Activated naive CD8-positive, alpha-beta T cell treated with anti-CD3 and anti-CD28 coated beads, Interleukin-2, amount 50 U/mL, for 24 hours (primary cell): ENCODE measurements around the gene GALNT2.

Source experiments
- ATAC-seq: fragments of 150-1000 bp; cut with Tn5 transposase; one replicate; pipeline ENCODE4 v1.10.0; 2021
- DNase-seq: peaks from one replicate; pipeline ENCODE4 v3.0.0; 2021
- H3K27ac Mint-ChIP-seq: one replicate; pipeline ENCODE4 v1.8.0; 2021; ENCODE audit warnings: mild to moderate bottlenecking, mixed read lengths
- H3K27me3 Mint-ChIP-seq: one replicate; pipeline ENCODE4 v1.8.0; 2021; ENCODE audit warnings: mixed read lengths
- H3K36me3 Mint-ChIP-seq: one replicate; pipeline ENCODE4 v1.8.0; 2021; ENCODE audit warnings: low read depth, mixed read lengths
- H3K4me1 Mint-ChIP-seq: one replicate; pipeline ENCODE4 v1.8.0; 2021; ENCODE audit warnings: mixed read lengths
- H3K4me3 Mint-ChIP-seq: one replicate; pipeline ENCODE4 v1.8.0; 2021; ENCODE audit warnings: mild to moderate bottlenecking, moderate library complexity, mixed read lengths
- H3K9me3 Mint-ChIP-seq: one replicate; pipeline ENCODE4 v1.8.0; 2021; ENCODE audit warnings: mixed read lengths

GALNT2 gene

DNA sequence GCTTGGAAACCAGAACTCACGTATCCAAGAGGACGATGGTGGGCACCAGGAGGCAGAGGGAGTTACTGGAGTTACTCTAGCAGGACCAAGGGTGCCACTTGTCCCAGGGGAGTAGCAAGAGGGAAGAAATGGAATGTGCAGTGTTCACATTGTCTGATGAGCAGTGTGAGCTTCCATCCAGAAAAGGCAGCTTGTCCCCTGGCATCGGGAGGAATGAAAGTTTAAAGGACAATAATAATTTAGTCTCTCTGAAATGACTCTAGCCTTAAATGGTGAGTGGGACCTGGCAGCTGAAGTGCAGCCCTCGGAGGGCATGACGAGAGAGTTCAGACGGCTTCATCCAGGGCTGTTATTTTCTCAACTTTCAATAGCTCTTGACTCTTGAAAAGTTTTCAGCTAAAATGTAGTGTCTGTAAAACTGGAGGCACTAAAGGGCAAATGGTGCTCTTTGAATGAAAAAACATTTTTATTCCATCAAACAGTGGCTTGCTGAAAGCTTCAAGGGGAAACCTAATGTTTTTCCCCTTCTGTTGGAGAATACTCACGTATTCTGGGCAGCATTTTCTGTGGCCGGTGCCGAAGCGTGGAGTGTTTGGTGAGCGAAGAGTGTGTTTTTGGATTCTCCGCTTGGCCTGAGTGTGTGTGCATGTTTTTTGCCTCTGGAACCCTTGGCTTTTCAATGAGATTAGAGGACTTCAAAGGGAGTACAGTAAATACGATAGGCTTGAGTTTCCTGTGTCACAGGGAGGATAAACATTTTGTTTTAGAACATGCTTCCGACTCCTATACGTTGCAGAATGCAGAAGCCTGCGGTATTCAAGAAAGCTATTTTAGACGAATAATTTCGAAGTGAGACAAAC, 157.3 kb downstream of the GALNT2 start:
- H3K36me3 Mint-ChIP-seq, result peaks cover 14% of the 10 kb centered on the region
- no peaks in the 10 kb centered on the region for H3K9me3 Mint-ChIP-seq
- no peak overlapping the region for H3K4me3 Mint-ChIP-seq
- no peaks in the 10 kb centered on the region for H3K27me3 Mint-ChIP-seq
- H3K4me1 Mint-ChIP-seq, result peaks cover 14% of the 10 kb centered on the region
- no peak overlapping the region for H3K27ac Mint-ChIP-seq
- DNase-seq (no peak), ATAC-seq (no peak)

DNA sequence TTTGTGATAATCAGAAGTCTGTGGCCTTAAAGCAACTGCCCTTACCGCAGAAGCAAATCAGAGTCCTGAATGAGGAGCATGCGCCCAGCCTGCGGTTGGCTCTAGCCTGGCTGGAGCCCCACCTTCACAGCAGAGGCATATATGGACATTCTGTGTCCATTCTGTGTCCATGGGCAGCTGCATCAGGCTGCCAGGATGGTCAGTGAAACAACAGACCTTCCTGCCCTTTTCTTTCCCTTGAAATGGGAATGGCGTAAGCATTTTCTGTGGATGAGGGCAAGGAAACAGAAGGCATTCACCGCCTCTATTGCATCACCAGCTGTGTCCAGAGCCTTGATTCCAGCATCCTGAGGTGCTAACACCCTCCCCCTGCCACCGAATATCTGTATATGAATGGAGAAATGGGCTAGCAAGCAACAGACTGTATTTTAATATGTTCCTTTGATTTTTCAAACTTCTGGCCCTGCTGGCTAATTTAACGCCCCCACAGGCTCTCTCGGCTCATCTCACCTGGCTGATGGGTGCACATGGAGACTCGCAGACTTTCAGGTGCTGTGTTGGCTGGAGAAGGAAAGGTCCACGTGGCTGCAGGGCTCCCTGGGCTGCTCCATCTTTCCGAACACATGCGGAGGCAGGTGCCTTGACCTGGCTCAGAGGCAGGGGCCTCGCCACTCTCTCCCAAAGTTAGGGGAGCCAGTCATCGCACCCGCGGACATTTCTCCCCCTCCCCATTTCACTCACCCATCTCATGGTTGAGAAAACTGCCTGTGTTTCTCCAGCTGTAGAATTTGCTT, 159.2 kb downstream of the GALNT2 start:
- Mint-ChIP-seq H3K4me3 (no peak overlapping the region), H3K27me3 (no peaks in the 10 kb centered on the region), H3K9me3 (no peaks in the 10 kb centered on the region), H3K27ac (no peak overlapping the region), H3K4me1 (peaks cover 18% of the 10 kb centered on the region), H3K36me3 (peaks cover 15% of the 10 kb centered on the region)
- ATAC-seq, result no peak
- no peak for DNase-seq

DNA sequence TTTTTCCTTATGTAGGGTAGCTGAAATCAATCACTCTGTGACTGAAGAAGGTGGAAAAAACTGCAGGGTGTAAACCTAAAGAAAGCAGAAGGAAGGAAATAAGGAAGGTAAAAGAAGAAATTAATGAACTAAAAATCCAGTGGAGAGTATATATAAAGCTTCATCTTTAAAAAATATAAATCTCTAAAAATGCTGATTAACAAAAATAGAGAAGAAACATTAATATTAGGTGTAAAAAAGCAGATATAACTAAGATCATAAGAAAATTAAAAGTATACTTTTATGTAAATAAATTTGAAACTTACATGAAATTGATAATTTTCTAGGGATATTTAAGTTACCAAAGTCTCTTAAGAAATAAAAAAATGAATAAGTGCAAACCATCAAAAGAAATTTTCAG, 159.8 kb downstream of the GALNT2 start:
- Mint-ChIP-seq H3K4me1 (peaks cover 21% of the 10 kb centered on the region), H3K4me3 (no peak overlapping the region)
- ATAC-seq, result no peak

DNA sequence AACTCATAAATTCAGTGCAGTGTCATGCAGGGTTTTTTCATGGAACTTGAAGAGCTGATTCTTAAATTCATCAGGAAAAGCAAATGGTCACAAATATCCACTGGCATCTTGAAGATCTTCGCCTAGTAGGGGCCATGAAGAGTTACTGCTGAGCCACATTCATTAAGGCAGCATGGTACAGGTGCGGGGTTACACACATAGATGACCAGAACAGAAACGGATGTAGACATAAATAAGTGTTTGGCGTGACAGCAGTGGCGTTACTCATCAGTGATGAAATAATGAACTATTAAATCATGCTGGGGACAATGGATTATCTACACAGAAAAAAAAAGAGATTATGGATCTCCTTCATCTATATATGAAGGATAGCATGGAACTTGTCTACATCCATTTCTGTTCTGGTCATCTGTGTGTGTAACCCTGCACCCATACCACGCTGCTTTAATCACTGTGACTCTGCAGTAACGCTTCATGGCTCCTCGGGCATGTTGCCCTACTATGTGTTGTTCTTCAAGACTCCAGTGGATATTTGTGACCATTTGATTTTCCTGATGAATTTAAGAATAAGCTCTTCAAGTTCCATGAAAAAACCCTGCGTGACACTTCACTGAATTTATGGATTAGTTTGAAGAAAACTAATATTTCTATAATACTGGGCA, 161.3 kb downstream of the GALNT2 start:
- no peak overlapping the region for H3K4me3 Mint-ChIP-seq
- ATAC-seq, result no peak
- H3K27me3 Mint-ChIP-seq, result no peaks in the 10 kb centered on the region
- no peaks in the 10 kb centered on the region for H3K9me3 Mint-ChIP-seq
- H3K36me3 Mint-ChIP-seq, result peaks cover 13% of the 10 kb centered on the region
- no peak overlapping the region for H3K27ac Mint-ChIP-seq
- peaks cover 22% of the 10 kb centered on the region for H3K4me1 Mint-ChIP-seq
- DNase-seq, result no peak

More for the DNA sequence above, 159.8 kb downstream of the GALNT2 start:
- DNase-seq, result no peak
- no peaks in the 10 kb centered on the region for H3K27me3 Mint-ChIP-seq
- no peaks in the 10 kb centered on the region for H3K9me3 Mint-ChIP-seq
- no peak overlapping the region for H3K27ac Mint-ChIP-seq
- peaks cover 15% of the 10 kb centered on the region for H3K36me3 Mint-ChIP-seq

DNA sequence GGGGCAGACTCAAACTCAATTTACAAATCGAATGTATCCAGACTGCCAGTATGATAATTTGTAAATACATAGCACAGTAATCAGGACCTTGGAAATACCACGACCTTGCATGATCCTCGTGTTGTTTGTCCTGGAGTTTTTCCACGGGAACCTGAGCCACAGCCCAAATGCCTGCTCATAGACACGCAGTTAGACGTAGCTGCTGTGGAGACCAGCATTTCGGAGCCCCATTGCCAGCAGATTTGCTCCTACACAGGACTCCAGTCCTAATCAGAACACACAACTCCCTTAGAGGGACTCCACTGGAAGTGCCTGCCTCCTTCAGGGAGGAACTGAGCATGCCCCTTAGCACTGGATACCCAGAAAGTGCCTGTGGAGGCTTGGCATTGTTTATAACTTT, 163.2 kb downstream of the GALNT2 start:
- no peak for DNase-seq
- Mint-ChIP-seq H3K36me3 (peaks cover 17% of the 10 kb centered on the region), H3K27me3 (no peaks in the 10 kb centered on the region), H3K4me3 (no peak overlapping the region), H3K9me3 (no peaks in the 10 kb centered on the region), H3K4me1 (peaks cover 19% of the 10 kb centered on the region), H3K27ac (no peak overlapping the region)
- ATAC-seq, result no peak

DNA sequence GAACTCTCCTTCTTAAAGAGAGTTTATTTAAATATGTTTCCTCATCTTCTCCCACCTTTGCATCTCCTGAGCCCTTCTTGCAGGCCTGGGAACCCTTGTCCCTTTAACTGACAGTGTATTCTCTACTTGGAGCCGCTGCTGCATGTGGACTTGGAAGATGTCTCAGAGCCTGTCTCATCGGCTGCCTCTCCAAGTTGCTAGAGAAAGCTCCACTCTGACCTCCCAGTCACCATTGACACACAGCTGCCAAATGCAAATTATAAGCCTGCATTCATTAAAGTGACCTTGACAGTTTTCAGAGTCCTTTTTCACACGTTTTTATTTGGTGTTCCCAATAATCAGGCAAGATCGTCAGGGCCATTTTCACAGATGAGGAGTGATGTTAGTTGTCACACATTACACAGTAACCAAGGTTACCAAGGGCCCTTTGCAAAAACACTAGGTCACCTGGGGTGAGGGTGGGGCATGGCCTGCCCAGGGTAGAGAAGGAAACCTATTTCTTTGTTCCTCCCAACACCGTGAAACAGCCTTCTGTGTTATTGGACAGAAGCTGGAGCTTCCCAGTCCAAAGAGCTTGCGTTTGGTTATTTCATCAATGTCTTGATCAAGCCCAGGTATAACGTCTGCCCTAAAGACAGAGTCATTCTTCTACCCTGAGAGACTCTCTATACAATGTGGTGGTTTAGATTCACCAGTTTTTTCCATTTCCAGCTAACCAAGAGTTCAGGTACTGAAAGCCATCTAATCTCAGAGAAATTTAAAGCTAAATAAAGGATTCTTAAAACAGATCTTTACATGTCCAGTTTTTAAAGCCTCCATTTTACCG, 164.1 kb downstream of the GALNT2 start:
- peaks cover 22% of the 10 kb centered on the region for H3K36me3 Mint-ChIP-seq
- H3K27ac Mint-ChIP-seq, result no peak overlapping the region
- H3K9me3 Mint-ChIP-seq, result no peaks in the 10 kb centered on the region
- DNase-seq (no peak), ATAC-seq (peak; percentile 63)
- no peak overlapping the region for H3K4me3 Mint-ChIP-seq
- H3K27me3 Mint-ChIP-seq, result no peaks in the 10 kb centered on the region
- H3K4me1 Mint-ChIP-seq, result peaks cover 17% of the 10 kb centered on the region

DNA sequence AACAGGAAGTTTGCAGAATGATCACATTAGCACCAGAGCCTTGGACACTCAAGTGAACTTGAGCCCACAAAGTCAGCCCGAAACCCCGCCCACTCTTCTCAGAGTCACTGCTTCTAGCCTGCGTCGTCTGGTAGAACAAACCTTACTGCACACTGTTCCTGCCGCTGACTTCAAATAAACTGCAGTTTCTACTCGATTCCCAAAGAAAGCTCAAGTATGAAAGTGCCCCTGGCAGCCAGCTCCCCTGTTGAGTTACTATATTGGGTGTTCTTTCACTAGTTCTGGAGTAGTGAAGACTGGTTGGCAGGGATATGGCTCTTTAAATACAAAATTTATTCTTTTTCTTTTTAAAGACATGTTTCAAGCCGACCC, 164.7 kb downstream of the GALNT2 start:
- no peak overlapping the region for H3K27ac Mint-ChIP-seq
- ATAC-seq, result peak; percentile 76

DNA sequence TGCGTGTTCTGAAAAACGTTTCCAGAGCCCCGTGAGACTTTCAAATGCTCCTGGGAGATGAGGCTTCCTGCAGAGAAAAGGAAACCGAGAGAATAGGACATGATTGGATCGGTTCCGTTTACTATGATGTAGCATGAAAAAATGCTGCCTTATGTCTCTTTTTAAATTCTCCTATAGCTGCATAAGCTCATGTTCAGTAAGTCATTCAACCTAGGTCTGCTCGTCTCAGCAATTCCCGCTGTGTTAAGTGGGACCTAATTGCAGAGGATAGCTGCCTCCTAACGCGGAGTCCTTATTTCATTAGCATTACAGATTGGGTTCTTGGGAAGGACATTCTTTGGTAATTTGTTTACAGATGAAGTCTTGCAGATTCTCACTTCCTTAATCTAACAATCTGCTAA, 165.3 kb downstream of the GALNT2 start:
- DNase-seq (no peak), ATAC-seq (no peak)
- Mint-ChIP-seq H3K4me3 (no peak overlapping the region), H3K36me3 (peaks cover 32% of the 10 kb centered on the region), H3K9me3 (no peaks in the 10 kb centered on the region), H3K27ac (no peak overlapping the region), H3K27me3 (no peaks in the 10 kb centered on the region), H3K4me1 (peaks cover 17% of the 10 kb centered on the region)

More for the DNA sequence above, 164.7 kb downstream of the GALNT2 start:
- Mint-ChIP-seq H3K27me3 (no peaks in the 10 kb centered on the region), H3K4me3 (no peak overlapping the region), H3K9me3 (no peaks in the 10 kb centered on the region), H3K36me3 (peaks cover 26% of the 10 kb centered on the region), H3K4me1 (peaks cover 17% of the 10 kb centered on the region)
- DNase-seq, result peak; percentile 18

DNA sequence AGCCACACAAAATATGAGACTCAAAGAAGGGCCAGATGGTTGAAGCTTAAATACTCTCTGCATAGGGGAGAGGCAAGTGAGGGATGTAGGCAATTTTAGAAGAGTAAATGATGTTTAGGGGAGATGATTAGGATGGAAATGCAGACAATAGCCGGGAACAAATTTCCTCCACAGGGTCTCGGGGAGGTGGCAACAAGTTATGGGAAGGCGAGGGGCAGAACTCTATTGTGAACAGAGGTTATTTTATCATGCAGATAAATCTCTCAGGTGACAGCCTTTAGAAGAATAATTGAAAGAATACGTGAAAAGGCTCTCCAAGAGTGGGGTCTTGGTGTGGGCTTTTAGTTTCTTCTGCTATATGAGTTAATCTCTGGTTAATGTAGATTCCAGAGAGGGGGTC, 166.7 kb downstream of the GALNT2 start:
- peaks cover 29% of the 10 kb centered on the region for H3K36me3 Mint-ChIP-seq
- H3K27me3 Mint-ChIP-seq, result no peaks in the 10 kb centered on the region
- peaks cover 17% of the 10 kb centered on the region for H3K4me1 Mint-ChIP-seq
- no peak overlapping the region for H3K27ac Mint-ChIP-seq
- H3K9me3 Mint-ChIP-seq, result no peaks in the 10 kb centered on the region
- no peak for ATAC-seq
- H3K4me3 Mint-ChIP-seq, result no peak overlapping the region
- no peak for DNase-seq

DNA sequence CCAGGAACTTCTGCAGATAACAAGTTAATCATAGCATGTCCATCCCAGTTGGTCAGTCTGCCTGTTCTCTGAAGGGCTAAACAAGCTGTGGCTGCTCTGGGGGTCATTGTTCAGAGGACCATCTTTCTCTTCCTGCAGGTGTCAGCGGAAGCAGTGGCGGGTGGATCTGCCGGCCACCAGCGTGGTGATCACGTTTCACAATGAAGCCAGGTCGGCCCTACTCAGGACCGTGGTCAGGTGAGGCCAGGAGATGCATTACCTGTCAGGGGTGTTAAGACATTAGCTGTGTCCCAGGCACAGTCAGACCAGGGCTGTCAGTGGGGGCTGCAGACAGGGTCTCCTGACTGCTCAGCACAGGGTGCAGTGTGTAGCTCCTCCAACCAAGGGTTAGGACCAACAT, 168.8 kb downstream of the GALNT2 start:
- H3K27me3 Mint-ChIP-seq, result peaks cover 2% of the 10 kb centered on the region
- H3K4me1 Mint-ChIP-seq, result peaks cover 31% of the 10 kb centered on the region
- H3K9me3 Mint-ChIP-seq, result peaks cover 3% of the 10 kb centered on the region
- H3K27ac Mint-ChIP-seq, result no peak overlapping the region
- H3K36me3 Mint-ChIP-seq, result peaks cover 41% of the 10 kb centered on the region
- DNase-seq, result no peak
- ATAC-seq, result no peak
- no peak overlapping the region for H3K4me3 Mint-ChIP-seq

DNA sequence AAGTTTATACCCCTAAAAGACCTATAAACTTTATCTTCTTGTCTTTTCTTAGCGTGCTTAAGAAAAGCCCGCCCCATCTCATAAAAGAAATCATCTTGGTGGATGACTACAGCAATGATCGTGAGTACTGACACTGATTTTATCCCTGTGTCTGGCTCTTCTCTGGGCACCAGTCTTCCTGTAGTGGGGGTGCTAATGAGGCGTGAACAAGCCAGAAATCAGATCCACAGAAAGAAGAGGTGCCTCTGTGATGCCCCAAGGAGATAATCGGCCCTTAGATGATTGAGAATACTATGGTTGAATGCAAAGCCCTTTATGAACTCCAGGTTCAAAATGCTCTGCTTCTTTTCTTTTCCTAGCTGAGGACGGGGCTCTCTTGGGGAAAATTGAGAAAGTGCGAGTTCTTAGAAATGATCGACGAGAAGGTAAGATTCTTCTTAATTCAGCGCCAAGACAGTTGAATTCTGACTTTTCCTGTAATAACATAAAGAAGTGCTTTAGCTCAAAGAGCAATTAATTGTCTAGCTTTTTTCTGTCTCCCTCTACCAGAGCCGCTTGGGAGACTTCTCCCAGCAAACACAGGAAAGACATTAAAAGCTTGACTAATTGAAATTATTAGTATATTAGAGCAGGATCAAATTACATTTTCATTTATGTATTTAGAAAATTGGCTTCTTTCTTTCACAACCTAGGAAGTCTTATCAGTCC, 169.4 kb downstream of the GALNT2 start:
- no peak overlapping the region for H3K4me3 Mint-ChIP-seq
- peaks cover 2% of the 10 kb centered on the region for H3K27me3 Mint-ChIP-seq

DNA sequence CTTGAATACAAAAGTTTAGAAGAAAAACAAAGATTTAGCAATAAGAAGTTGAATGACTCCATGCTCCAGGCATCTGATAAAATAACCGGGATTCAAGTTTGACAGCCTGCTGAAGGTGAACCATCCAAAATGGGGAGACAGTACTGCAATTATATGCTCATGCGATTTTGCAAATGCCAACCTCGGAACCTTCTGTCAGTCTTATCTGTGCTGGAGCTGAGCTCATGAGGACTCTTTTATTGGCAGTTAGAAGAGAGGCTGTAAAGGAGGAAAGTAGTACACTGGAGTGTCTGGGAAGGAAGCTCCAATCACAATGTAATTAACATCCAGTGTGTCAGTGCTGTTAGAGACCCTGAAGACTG, 170.0 kb downstream of the GALNT2 start:
- no peak overlapping the region for H3K4me3 Mint-ChIP-seq
- DNase-seq, result no peak
- H3K27me3 Mint-ChIP-seq, result peaks cover 2% of the 10 kb centered on the region
- no peak overlapping the region for H3K27ac Mint-ChIP-seq
- H3K9me3 Mint-ChIP-seq, result peaks cover 7% of the 10 kb centered on the region
- no peak for ATAC-seq
- peaks cover 51% of the 10 kb centered on the region for H3K36me3 Mint-ChIP-seq
- peaks cover 31% of the 10 kb centered on the region for H3K4me1 Mint-ChIP-seq

More for the DNA sequence above, 169.4 kb downstream of the GALNT2 start:
- Mint-ChIP-seq H3K36me3 (peaks cover 46% of the 10 kb centered on the region), H3K27ac (no peak overlapping the region), H3K4me1 (peaks cover 31% of the 10 kb centered on the region), H3K9me3 (peaks cover 7% of the 10 kb centered on the region)
- no peak for DNase-seq
- ATAC-seq, result no peak

DNA sequence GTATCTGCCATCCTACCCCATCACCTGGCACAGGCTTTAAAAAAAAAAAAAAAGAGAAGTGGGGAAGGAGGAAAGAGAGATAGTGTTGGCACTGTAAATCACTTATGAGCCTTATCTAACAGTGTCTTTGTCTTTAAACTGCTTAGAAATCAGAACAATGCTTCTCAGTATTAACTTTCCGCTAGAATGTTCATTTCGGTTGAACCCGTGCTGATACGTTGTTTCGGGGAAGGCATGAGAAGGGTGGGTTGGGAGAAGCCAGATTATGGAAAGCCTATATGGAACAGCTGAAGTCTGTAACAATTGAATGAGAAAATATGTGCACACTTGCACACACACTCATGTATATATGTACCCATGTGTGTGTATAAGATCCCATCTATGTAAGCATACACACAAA, 170.8 kb downstream of the GALNT2 start:
- Mint-ChIP-seq H3K4me3 (no peak overlapping the region), H3K27ac (peak overlapping the region; percentile 2), H3K4me1 (peaks cover 33% of the 10 kb centered on the region), H3K27me3 (peaks cover 2% of the 10 kb centered on the region), H3K36me3 (peaks cover 54% of the 10 kb centered on the region), H3K9me3 (peaks cover 7% of the 10 kb centered on the region)
- DNase-seq (no peak), ATAC-seq (no peak)
